HL-60 (cell line): ENCODE data around the gene TRIM31.
A peak's percentile ranks its signal among the peaks of the same experiment; 100 is the strongest.

Experiments
- DNase-seq, 2 experiments: peaks; one replicate each; pipeline ENCODE4 v3.0.0-alpha.2; 2010 to 2020; ENCODE audit warnings: low read depth in 1 of 2, low spot score in 1 of 2
- H3K27ac ChIP-seq: fragments of 250-450 bp; sonication (Bioruptor Pico); replicated peaks from 2 replicates; pipeline ENCODE4 v1.5.1; 2020; ENCODE audit warnings: mild to moderate bottlenecking, moderate library complexity
- H3K27me3 ChIP-seq: fragments of 250-450 bp; sonication (Bioruptor Pico); 2 replicates; pipeline ENCODE4 v1.5.1; 2021; ENCODE audit warnings: mild to moderate bottlenecking, moderate library complexity; ENCODE audit not compliant: insufficient read depth, poor library complexity, severe bottlenecking
- H3K4me3 ChIP-seq: replicated peaks from 2 replicates; pipeline ENCODE4 v1.5.1; 2011; ENCODE audit warnings: mild to moderate bottlenecking, control low read depth, low read length; ENCODE audit not compliant: insufficient read depth
- CTCF ChIP-seq: IDR thresholded peaks from one replicate; pipeline ENCODE4 v1.5.1; 2011; ENCODE audit warnings: low read length, control low read depth, inconsistent platforms; ENCODE audit not compliant: insufficient read depth
- GABPA ChIP-seq: IDR thresholded peaks from 2 replicates; pipeline ENCODE4 v1.6.1; 2012; ENCODE audit warnings: low read depth
- POLR2AphosphoS5 ChIP-seq: IDR thresholded peaks from 2 replicates; pipeline ENCODE4 v1.6.1; 2012; ENCODE audit warnings: low read depth
- REST ChIP-seq: IDR thresholded peaks from 2 replicates; pipeline ENCODE4 v1.6.1; 2012; ENCODE audit warnings: low read depth; ENCODE audit not compliant: insufficient replicate concordance
- SPI1 ChIP-seq: IDR thresholded peaks from 2 replicates; pipeline ENCODE4 v1.6.1; 2012; ENCODE audit warnings: low read depth, mild to moderate bottlenecking, borderline replicate concordance

The TRIM31 gene

GRCh38 chr6:30102970-30103871, 9.7 kb downstream of the TRIM31 start:
- Histone ChIP-seq H3K27me3 (peaks cover 43% of the 10 kb centered on the region), H3K4me3 (peak overlapping the region; percentile 35), H3K27ac (no peak overlapping the region)
- peak; percentile 38 to 85 for DNase-seq
- no peak for TF ChIP-seq GABPA
- no peak for TF ChIP-seq POLR2AphosphoS5
- TF ChIP-seq SPI1: peak; percentile 61; the same call in 1 of the 2 replicates
- no peak for TF ChIP-seq REST
- peak; percentile 97 for TF ChIP-seq CTCF

- H3K27ac ChIP-seq: no peak overlapping the region
Observed at GRCh38 chr6:30102414-30102969, 10.4 kb downstream of the TRIM31 start.

More at GRCh38 chr6:30102414-30102969, 10.4 kb downstream of the TRIM31 start:
- peak; percentile 43 to 72 for DNase-seq
- H3K27me3 ChIP-seq: peaks cover 49% of the 10 kb centered on the region
- TF ChIP-seq CTCF (no peak), REST (no peak), GABPA (no peak), POLR2AphosphoS5 (no peak), SPI1 (no peak)
- peak overlapping the region; percentile 56 for H3K4me3 ChIP-seq
